Ovary (tissue), 9 donors: ENCODE measurements around the gene KIT. TPM values are rescaled to one million over a fixed set of nuclear protein-coding genes. Genes with fewer than 3 reads are reported as not detected.

Experiments used
- DNase-seq, 5 donors: peaks; one replicate each; pipeline ENCODE4 v3.0.0-alpha.2; 2019 to 2020
- H3K27ac ChIP-seq, 2 donors: fragments of 200-600 bp; one replicate each; pipeline versions ENCODE4 v1.5.1 to v1.8.0; 2019 to 2022
- H3K27me3 ChIP-seq: fragments of 200-600 bp; one replicate; pipeline ENCODE4 v1.8.0; 2022
- H3K36me3 ChIP-seq: fragments of 200-600 bp; sonication (generic); one replicate; pipeline ENCODE4 v1.5.1; 2019
- H3K4me1 ChIP-seq: one replicate; pipeline ENCODE4 v1.8.1; 2013; ENCODE audit warnings: mild to moderate bottlenecking, moderate library complexity; ENCODE audit not compliant: insufficient read depth
- H3K4me3 ChIP-seq: fragments of 200-600 bp; sonication (generic); one replicate; pipeline ENCODE4 v1.5.1; 2017
- H3K9me3 ChIP-seq, 2 donors: fragments of 200-600 bp in 1 of 2; sonication (generic) in 1 of 2; one replicate each; pipeline versions ENCODE4 v1.5.1 to v1.8.1; 2013 to 2019; ENCODE audit warnings: mild to moderate bottlenecking in 1 of 2, moderate library complexity in 1 of 2
- CTCF ChIP-seq, 3 donors: fragments of 450-650 bp in 2 of 3; fragments of 200-600 bp in 1 of 3; IDR thresholded peaks; one replicate each; pipeline versions ENCODE4 v1.5.1 to v1.8.0; 2016 to 2022; ENCODE audit warnings: antibody characterized with exemption in 3 of 3, mild to moderate bottlenecking in 1 of 3
- EP300 ChIP-seq: sonication (generic); formaldehyde crosslinking; IDR thresholded peaks from one replicate; pipeline ENCODE4 v1.6.1; 2017; ENCODE audit warnings: antibody characterized with exemption
- POLR2A ChIP-seq: fragments of 450-650 bp; IDR thresholded peaks from one replicate; pipeline ENCODE4 v1.6.1; 2017; ENCODE audit warnings: antibody characterized with exemption, mild to moderate bottlenecking, moderate library complexity
- WGBS, 3 donors: extraction: QIAGEN DNeasy Blood & Tissue Kit in 1 of 3; methylation state at CpG; one replicate each; pipeline versions ENCODE4 v1.1.5 to v1.1.7; 2013 to 2017; 5-methylcytosine and 5-hydroxymethylcytosine counted together
- intact Hi-C, 4 donors: fragments of 100-400 bp; cut with DNase I; formaldehyde crosslinking; loops; one replicate each; pipeline versions ENCODE4 v1.11.0 to v1.15.1; 2022 to 2023
- polyA plus RNA-seq, 2 donors: library from polyadenylated mRNA; stranded (reverse); fragments of 200-250 nt in 1 of 2; fragments of 350-450 nt in 1 of 2; fragmentation: Illumina TruSeq in 1 of 2; extraction: RNeasy Lipid Tissue Mini Kit (QIAGEN cat#74804) in 1 of 2; gene quantifications; one replicate each; pipeline ENCODE4 v1.2.3, GENCODE V29; 2013 to 2014
- total RNA-seq, 7 donors: library from RNA; depleted of rRNA in 2 of 7; stranded (reverse); fragments of >200 nt in 2 of 7; fragmentation: NEBNext Ultra II Directional in 3 of 7; extraction: Animal tissue kit (Norgen Biotek cat#: 25700) in 3 of 7; gene quantifications; one replicate each; pipeline versions ENCODE4 v1.1.0 to v1.2.4, GENCODE V29; 2016 to 2023
- donor health status: DM: no; HTN: no; CAD: no; lungs with moderate emphysema.
- donor health status: DM: no; HTN: no; CAD: no.
- donor health status: Bipolar disorder and iron deficiency.
- donor health status: DM: yes; HTN: yes; CAD: no.
- donor health status: DM: no; HTN: no; CAD: no.
- donor health status: DM: yes; HTN: yes; CAD: no.

KIT gene
- total and polyA plus RNA-seq, 9 donors: 7.0 to 61.8 (median 21.7) TPM

GRCh38 chr4:54767376-54767775 is 109.6 kb downstream of the KIT start:
- H3K4me3 ChIP-seq: no peak overlapping the region
- no peaks in the 10 kb centered on the region for H3K36me3 ChIP-seq
- H3K4me1 ChIP-seq: no peaks in the 10 kb centered on the region
- intact Hi-C loops: no loop called here
- no peaks in the 10 kb centered on the region for H3K9me3 ChIP-seq
- no peak overlapping the region for H3K27ac ChIP-seq
- no peak for DNase-seq
- TF ChIP-seq POLR2A (no peak), CTCF (IDR thresholded peaks at IDR 0.05) (no peak), EP300 (no peak)
- no peaks in the 10 kb centered on the region for H3K27me3 ChIP-seq

- TF ChIP-seq POLR2A (no peak), EP300 (no peak), CTCF (IDR thresholded peaks at IDR 0.05) (no peak)
- intact Hi-C loops: no loop called here
- Histone ChIP-seq H3K4me3 (no peak overlapping the region), H3K27me3 (no peaks in the 10 kb centered on the region), H3K36me3 (no peaks in the 10 kb centered on the region), H3K9me3 (no peaks in the 10 kb centered on the region), H3K4me1 (no peaks in the 10 kb centered on the region), H3K27ac (no peak overlapping the region)
- 93 to 96% (median 95%) methylated on average over 4 of the region's 4 CpGs for WGBS, 3 donors
- DNase-seq: no peak
Measured at GRCh38 chr4:54773022-54773421, 115.3 kb downstream of the KIT start.

- 16 to 21% (median 16%) methylated on average over 2 of the region's 2 CpGs for WGBS, 3 donors
- no peaks in the 10 kb centered on the region for H3K27me3 ChIP-seq
- DNase-seq: no peak
- TF ChIP-seq EP300: no peak
- no peak for TF ChIP-seq CTCF (IDR thresholded peaks at IDR 0.05)
- TF ChIP-seq POLR2A: no peak
- no peak overlapping the region for H3K27ac ChIP-seq
- intact Hi-C loops: no loop called here
- no peak overlapping the region for H3K4me3 ChIP-seq
- no peaks in the 10 kb centered on the region for H3K36me3 ChIP-seq
- H3K4me1 ChIP-seq: peaks cover 9% of the 10 kb centered on the region
- H3K9me3 ChIP-seq: no peaks in the 10 kb centered on the region
Measured at GRCh38 chr4:54779036-54779435, 121.3 kb downstream of the KIT start.

- no peak overlapping the region for H3K4me3 ChIP-seq
- no peaks in the 10 kb centered on the region for H3K36me3 ChIP-seq
- TF ChIP-seq CTCF (IDR thresholded peaks at IDR 0.05): no peak
- TF ChIP-seq POLR2A: no peak
- TF ChIP-seq EP300: no peak
- intact Hi-C loops: no loop called here
- DNase-seq: no peak
- H3K9me3 ChIP-seq: no peaks in the 10 kb centered on the region
- H3K4me1 ChIP-seq: peaks cover 11% of the 10 kb centered on the region
- 91 to 97% (median 92%) methylated on average over 2 of the region's 2 CpGs for WGBS, 3 donors
- no peaks in the 10 kb centered on the region for H3K27me3 ChIP-seq
- H3K27ac ChIP-seq: no peak overlapping the region
Measured at GRCh38 chr4:54779476-54780148, 121.9 kb downstream of the KIT start.
